ENCODE results near the gene CCDC9. TPM values are rescaled to one million over a fixed set of nuclear protein-coding genes. Genes with fewer than 3 reads are reported as not detected.

The CCDC9 gene
- 4.0 and 6.9 TPM in 2 replicates for total RNA-seq

DNA sequence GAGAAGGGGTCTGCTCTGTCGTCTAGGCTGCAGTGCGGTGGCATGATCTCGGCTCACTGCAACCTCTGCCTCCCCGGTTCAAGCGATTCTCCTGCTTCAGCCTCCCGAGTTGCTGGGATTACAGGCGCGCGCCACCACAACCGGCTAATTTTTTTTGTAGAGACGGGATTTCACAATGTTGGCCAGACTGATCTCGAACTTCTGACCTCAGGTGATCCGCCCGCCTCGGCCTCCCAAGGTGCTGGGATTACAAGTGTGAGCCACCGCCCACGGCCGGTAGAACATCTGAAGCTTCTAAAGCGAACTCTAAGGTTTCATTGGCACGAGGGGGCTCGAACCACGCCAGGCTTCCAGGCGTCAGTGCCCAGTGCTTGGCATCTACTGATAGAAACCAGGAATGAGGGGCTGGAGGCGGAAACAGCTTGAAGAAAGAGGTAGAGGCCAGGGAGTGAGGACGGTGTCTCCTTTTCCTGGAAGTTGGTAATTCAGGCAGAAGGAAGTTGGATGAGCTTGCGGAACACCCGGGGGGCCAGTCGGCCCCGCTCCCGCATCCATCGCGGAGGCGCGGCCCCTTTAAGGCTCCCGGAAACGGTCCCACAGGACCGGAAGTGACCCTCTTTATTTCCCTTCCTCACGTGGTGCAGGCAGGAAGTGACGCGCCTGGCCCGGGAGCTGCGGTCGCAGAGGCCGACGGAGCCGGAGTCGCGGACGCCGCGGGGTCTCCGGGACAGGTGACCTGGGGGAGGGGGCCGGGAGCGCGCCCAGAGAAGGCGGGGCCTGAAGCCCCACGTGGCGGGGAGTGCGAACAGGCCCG lies at the start of gene CCDC9:
CCDC9 (plus strand) TSS at position 647 of the 814 bp plus-strand sequence. CDS start 1,876 bp downstream, outside the sequence.
- DNase-seq (ENCODE audit: low read depth, low spot score) = peak; percentile 84

- DNase-seq (ENCODE audit: low read depth, low spot score) = no peak
These were observed 46.8 kb upstream of the CCDC9 start for GRCh38 chr19:47209319-47210179.

GRCh38 chr19:47210180-47210490 lies 46.2 kb upstream of the CCDC9 start:
- no peak for DNase-seq (ENCODE audit: low read depth, low spot score)

DNA sequence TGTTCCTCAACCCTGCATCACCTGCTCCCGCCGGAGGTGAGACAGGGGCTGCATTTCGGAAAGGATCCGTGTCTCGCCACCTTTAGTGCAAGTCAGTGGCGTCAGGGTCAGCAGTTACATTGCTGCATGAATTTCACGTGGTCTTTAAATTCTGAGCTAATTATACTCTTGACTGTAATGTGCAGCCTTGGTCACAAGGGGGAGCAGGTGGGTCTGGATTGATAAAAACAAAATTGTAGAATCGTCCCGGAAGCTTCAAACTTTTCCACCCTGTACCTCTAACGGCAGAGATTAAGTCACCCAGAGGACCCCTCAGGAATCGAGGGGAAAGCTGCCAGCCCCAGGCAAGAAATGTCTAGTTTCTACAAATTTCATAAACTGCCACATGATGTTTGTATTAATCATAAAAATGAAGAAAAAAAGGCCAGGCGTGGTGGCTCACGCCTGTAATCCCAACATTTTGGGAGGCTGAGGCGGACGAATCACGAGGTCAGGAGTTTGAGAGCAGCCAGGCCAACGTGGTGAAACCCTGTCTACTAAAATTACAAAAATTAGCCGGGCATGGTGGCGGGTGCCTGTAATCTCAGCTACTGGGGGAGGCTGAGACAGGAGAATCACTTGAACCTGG lies 45.5 kb upstream of the CCDC9 start:
- DNase-seq (ENCODE audit: low read depth, low spot score) = no peak

DNA sequence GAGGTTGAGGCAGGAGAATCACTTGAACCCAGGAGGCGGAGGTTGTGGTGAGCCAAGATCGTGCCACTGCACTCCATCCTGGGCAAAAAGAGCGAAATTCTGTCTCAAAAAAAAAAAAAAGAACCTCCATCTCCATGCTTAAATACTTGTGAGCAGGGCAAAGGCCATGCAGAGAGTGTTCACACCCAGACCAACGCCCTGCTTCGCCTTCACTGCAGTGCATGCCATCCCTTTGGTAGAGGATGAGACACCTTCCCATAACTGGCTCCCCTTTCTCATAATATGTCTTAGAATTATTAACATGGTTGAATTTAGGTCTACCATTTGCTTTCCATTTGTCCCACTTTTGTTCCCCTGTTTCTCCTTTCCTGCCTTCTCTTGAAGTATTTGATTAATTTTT lies 40.7 kb upstream of the CCDC9 start:
- DNase-seq (ENCODE audit: low read depth, low spot score) = no peak

DNA sequence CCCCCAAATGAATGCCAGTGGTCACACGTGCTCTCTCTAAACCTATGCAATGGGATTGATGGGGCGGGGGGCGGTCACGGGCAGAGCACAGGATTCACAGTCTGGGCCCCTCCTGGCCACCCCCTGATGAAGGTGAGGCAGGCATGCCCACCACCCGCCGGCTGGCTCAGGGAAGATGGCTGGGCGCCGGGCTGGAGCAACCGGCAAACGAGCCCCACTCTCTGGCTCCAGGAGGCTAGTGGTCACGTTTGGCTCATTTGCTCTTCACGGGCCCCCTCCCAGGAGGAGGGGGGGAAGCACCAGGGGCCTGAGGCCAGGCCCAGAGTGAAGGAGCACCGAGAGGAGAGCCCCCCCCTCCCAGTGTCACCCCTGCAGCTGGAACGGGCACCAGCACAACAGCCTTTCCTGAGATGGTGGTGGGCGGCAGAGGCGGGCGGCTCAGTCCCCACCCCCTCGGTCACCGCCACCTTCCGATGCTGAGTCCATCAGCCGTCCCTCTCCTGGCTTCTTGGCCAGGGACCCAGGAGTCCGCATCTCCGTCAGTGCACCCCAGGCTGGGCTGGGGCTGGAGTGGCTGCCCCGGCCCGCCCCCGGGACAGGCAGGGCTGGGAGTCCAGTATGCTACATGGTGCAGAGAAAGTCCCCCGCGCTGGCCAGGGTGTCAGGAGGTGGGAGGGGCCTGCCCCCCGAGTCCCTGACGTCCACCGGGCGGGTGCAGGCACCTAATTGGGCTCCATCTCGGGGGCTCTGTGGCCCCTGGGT lies 35.1 kb upstream of the CCDC9 start:
- DNase-seq (ENCODE audit: low read depth, low spot score) = no peak

- DNase-seq (ENCODE audit: low read depth, low spot score) = no peak
These were observed 34.4 kb upstream of the CCDC9 start for GRCh38 chr19:47221890-47222289.

- no peak for DNase-seq (ENCODE audit: low read depth, low spot score)
These were observed 30.4 kb upstream of the CCDC9 start for GRCh38 chr19:47225746-47226425.

GRCh38 chr19:47226426-47227351 lies 29.6 kb upstream of the CCDC9 start:
- no peak for DNase-seq (ENCODE audit: low read depth, low spot score)

GRCh38 chr19:47227352-47228167 lies 28.8 kb upstream of the CCDC9 start:
- DNase-seq (ENCODE audit: low read depth, low spot score) = peak; percentile 86

- DNase-seq (ENCODE audit: low read depth, low spot score) = no peak
These were observed 28.0 kb upstream of the CCDC9 start for GRCh38 chr19:47228168-47228936.

GRCh38 chr19:47228937-47229675 lies 27.2 kb upstream of the CCDC9 start:
- no peak for DNase-seq (ENCODE audit: low read depth, low spot score)

- no peak for DNase-seq (ENCODE audit: low read depth, low spot score)
These were observed 26.7 kb upstream of the CCDC9 start for GRCh38 chr19:47229676-47230053.

GRCh38 chr19:47230054-47230920 lies 26.0 kb upstream of the CCDC9 start:
- DNase-seq (ENCODE audit: low read depth, low spot score) = no peak

DNA sequence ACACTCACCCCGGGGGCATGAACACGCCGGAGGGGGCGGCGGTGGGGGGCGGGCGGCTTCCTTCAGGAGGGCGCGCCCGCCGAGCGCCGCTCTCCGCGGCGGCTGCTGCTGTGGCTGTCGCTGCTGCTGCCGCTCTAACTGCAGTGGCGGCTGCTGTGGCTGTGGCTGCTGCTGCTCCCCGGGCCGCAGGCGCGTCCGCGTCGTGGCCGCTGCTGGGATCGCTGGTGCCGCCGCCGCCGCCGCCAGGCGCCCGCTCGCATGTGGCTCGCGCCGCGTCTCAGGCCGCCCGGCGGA lies 25.5 kb upstream of the CCDC9 start, which contains the start of gene BBC3:
BBC3 (minus strand) TSS at position 279 of the 294 bp plus-strand sequence. CDS start 2,768 bp downstream, outside the sequence.
- no peak for DNase-seq (ENCODE audit: low read depth, low spot score)

DNA sequence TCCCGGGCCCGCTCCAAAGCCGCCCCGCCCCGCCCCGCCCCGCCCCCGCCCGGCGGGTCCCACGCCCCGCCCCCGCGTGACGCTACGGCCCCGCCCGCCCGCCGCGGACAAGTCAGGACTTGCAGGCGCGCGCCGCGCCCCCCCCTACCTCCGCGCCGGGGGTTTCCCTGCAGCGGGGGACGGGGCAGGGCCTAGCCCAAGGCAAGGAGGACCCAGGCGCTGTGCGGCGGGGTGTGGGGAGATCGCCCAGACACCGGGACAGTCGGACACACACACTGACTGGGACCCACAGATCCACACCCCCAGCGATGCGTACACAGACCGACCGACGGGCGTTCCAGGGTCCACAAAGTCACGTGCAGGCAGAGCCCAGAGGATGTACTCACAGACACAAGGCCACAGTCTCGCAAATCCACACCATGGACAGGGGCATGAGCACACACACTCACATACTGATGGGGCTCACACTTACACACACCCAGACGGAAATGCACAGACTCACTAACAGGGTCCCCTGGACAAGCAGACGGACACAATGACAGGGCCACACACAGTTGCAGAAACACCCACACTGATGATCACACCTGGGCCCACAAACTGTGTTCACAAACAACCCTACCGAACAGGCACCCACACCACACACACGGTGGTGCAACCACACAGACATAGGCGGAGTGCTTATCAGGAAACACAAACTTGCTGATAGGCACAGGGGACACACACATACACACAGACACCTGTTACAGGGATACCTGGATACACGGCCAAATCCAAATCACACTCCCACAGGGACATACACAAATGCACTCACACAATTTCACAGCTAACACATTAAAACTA lies 24.9 kb upstream of the CCDC9 start:
- no peak for DNase-seq (ENCODE audit: low read depth, low spot score)
